Measurements from ENCODE around the gene VEGFD.

VEGFD gene

GRCh38 chrX:15356444-15356843 is 27.8 kb downstream of the VEGFD start:
- Histone ChIP-seq H3K27me3 (ENCODE audit: control insufficient read depth, insufficient read depth, low read length) (no peaks in the 10 kb centered on the region), H3K9me3 (ENCODE audit: control insufficient read depth, low read depth, low read length) (no peaks in the 10 kb centered on the region), H3K27ac (ENCODE audit: low read length) (no peak overlapping the region), H3K4me1 (ENCODE audit: control insufficient read depth, low read depth, low read length) (no peaks in the 10 kb centered on the region), H3K9ac (ENCODE audit: low read length) (no peak overlapping the region), H3K4me3 (ENCODE audit: low read length) (no peak overlapping the region), H3K36me3 (ENCODE audit: control insufficient read depth, low read depth, low read length) (no peaks in the 10 kb centered on the region)

DNA sequence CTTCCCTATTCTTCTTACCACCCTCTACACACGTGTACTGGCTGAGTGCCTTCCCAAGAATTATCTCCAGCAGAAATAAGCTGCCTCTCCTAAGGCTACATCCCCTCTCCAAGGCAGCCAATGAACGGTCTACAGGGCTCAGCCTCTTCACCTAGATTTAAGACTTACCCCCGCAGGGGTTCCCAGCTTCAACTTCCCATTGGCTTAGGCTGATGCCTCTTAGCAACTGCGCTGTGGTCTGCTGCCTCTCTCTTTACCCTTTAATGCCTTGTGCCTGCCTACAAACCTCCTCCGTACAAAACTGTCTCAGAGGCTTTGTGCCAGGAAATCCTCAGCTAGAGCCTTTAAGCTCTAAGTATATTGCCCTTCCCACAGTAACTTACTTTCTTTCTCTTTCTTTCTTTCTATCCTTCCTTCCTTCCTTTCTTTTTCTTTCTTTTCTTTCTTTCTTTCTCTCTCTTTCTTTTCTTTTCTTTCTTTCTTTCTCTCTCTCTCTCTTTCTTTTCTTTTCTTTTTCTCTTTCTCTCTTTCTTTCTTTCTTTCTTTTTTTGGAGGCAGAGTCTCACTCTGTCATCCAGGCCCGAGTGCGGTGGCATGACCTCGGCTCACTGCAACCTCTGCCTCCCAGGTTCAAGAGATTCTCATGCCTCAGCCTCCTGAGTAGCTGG is 33.8 kb downstream of the VEGFD start:
- no peaks in the 10 kb centered on the region for H3K36me3 ChIP-seq (ENCODE audit: control insufficient read depth, low read depth, low read length)
- no peak overlapping the region for H3K27ac ChIP-seq (ENCODE audit: low read length)
- H3K9ac ChIP-seq (ENCODE audit: low read length), result no peak overlapping the region
- no peaks in the 10 kb centered on the region for H3K9me3 ChIP-seq (ENCODE audit: control insufficient read depth, low read depth, low read length)
- no peaks in the 10 kb centered on the region for H3K4me1 ChIP-seq (ENCODE audit: control insufficient read depth, low read depth, low read length)
- no peak overlapping the region for H3K4me3 ChIP-seq (ENCODE audit: low read length)
- no peaks in the 10 kb centered on the region for H3K27me3 ChIP-seq (ENCODE audit: control insufficient read depth, insufficient read depth, low read length)

GRCh38 chrX:15349046-15349445 is 35.2 kb downstream of the VEGFD start:
- Histone ChIP-seq H3K27me3 (ENCODE audit: control insufficient read depth, insufficient read depth, low read length) (peaks cover 9% of the 10 kb centered on the region), H3K27ac (ENCODE audit: low read length) (no peak overlapping the region), H3K4me3 (ENCODE audit: low read length) (no peak overlapping the region), H3K36me3 (ENCODE audit: control insufficient read depth, low read depth, low read length) (no peaks in the 10 kb centered on the region), H3K4me1 (ENCODE audit: control insufficient read depth, low read depth, low read length) (peaks cover 4% of the 10 kb centered on the region), H3K9me3 (ENCODE audit: control insufficient read depth, low read depth, low read length) (no peaks in the 10 kb centered on the region), H3K9ac (ENCODE audit: low read length) (no peak overlapping the region)

GRCh38 chrX:15345976-15346375 is 38.2 kb downstream of the VEGFD start:
- Histone ChIP-seq H3K36me3 (ENCODE audit: control insufficient read depth, low read depth, low read length) (no peaks in the 10 kb centered on the region), H3K4me3 (ENCODE audit: low read length) (no peak overlapping the region), H3K4me1 (ENCODE audit: control insufficient read depth, low read depth, low read length) (peaks cover 6% of the 10 kb centered on the region), H3K27me3 (ENCODE audit: control insufficient read depth, insufficient read depth, low read length) (peaks cover 17% of the 10 kb centered on the region), H3K27ac (ENCODE audit: low read length) (no peak overlapping the region), H3K9ac (ENCODE audit: low read length) (no peak overlapping the region), H3K9me3 (ENCODE audit: control insufficient read depth, low read depth, low read length) (no peaks in the 10 kb centered on the region)

DNA sequence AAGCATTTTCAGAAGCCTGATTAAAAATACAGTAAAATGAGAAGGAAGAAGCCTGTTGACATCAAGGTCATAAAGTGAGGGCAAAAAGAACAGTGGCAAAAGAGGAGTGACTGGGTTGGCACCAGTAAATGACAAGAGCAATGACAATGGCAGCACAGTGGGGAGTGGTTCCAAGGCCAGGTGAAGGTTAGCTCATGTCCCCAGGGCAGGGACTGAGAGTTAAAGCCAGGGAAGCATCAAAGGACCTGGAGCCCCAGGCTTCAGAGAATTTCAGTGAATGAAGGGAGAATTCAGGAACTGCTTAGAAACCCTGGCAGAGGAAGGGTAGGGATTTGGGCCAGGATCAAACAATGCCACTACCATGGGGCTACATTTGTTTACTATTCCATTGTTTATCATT is 40.1 kb downstream of the VEGFD start:
- H3K27me3 ChIP-seq (ENCODE audit: control insufficient read depth, insufficient read depth, low read length), result peaks cover 17% of the 10 kb centered on the region
- H3K27ac ChIP-seq (ENCODE audit: low read length), result no peak overlapping the region
- H3K4me1 ChIP-seq (ENCODE audit: control insufficient read depth, low read depth, low read length), result peaks cover 6% of the 10 kb centered on the region
- H3K36me3 ChIP-seq (ENCODE audit: control insufficient read depth, low read depth, low read length), result no peaks in the 10 kb centered on the region
- no peak overlapping the region for H3K4me3 ChIP-seq (ENCODE audit: low read length)
- H3K9me3 ChIP-seq (ENCODE audit: control insufficient read depth, low read depth, low read length), result no peaks in the 10 kb centered on the region
- no peak overlapping the region for H3K9ac ChIP-seq (ENCODE audit: low read length)

DNA sequence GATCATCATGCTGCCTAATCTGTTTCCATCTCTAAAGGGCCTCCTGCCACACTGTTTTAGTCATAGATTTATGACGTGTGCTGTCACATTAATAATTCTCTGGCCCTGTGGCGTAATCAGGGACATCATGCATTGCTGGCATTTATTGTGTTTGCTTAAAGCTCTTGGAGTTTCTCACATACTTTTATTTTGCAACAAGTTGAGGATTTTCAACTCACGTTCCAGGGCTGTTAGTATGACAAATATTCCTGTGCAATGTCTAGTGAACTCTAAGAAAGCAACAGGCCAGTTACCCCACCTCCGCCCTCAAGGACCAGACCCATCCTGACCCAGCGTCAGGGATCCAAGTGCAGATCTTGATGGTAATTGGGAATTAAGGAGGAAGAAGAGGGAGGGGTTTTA is 41.1 kb downstream of the VEGFD start:
- no peaks in the 10 kb centered on the region for H3K36me3 ChIP-seq (ENCODE audit: control insufficient read depth, low read depth, low read length)
- peaks cover 6% of the 10 kb centered on the region for H3K4me1 ChIP-seq (ENCODE audit: control insufficient read depth, low read depth, low read length)
- H3K9ac ChIP-seq (ENCODE audit: low read length), result no peak overlapping the region
- H3K27me3 ChIP-seq (ENCODE audit: control insufficient read depth, insufficient read depth, low read length), result peaks cover 17% of the 10 kb centered on the region
- H3K27ac ChIP-seq (ENCODE audit: low read length), result no peak overlapping the region
- no peaks in the 10 kb centered on the region for H3K9me3 ChIP-seq (ENCODE audit: control insufficient read depth, low read depth, low read length)
- no peak overlapping the region for H3K4me3 ChIP-seq (ENCODE audit: low read length)

GRCh38 chrX:15340867-15341266 is 43.3 kb downstream of the VEGFD start:
- no peaks in the 10 kb centered on the region for H3K9me3 ChIP-seq (ENCODE audit: control insufficient read depth, low read depth, low read length)
- no peak overlapping the region for H3K9ac ChIP-seq (ENCODE audit: low read length)
- H3K27me3 ChIP-seq (ENCODE audit: control insufficient read depth, insufficient read depth, low read length), result peaks cover 20% of the 10 kb centered on the region
- H3K36me3 ChIP-seq (ENCODE audit: control insufficient read depth, low read depth, low read length), result no peaks in the 10 kb centered on the region
- no peak overlapping the region for H3K4me3 ChIP-seq (ENCODE audit: low read length)
- H3K4me1 ChIP-seq (ENCODE audit: control insufficient read depth, low read depth, low read length), result peaks cover 6% of the 10 kb centered on the region
- no peak overlapping the region for H3K27ac ChIP-seq (ENCODE audit: low read length)

- Histone ChIP-seq H3K4me3 (ENCODE audit: low read length) (peak overlapping the region; percentile 67), H3K9me3 (ENCODE audit: control insufficient read depth, low read depth, low read length) (no peaks in the 10 kb centered on the region), H3K4me1 (ENCODE audit: control insufficient read depth, low read depth, low read length) (no peaks in the 10 kb centered on the region), H3K9ac (ENCODE audit: low read length) (peak overlapping the region; percentile 14), H3K27ac (ENCODE audit: low read length) (no peak overlapping the region), H3K27me3 (ENCODE audit: control insufficient read depth, insufficient read depth, low read length) (peaks cover 3% of the 10 kb centered on the region), H3K36me3 (ENCODE audit: control insufficient read depth, low read depth, low read length) (peaks cover 3% of the 10 kb centered on the region)
These were observed 48.2 kb downstream of the VEGFD start for GRCh38 chrX:15336023-15336413.

- peak within 1 kb of the TSS; percentile 60 for H3K9ac ChIP-seq (ENCODE audit: low read length)
- H3K4me3 ChIP-seq (ENCODE audit: low read length), result peak within 1 kb of the TSS; percentile 67
- no peaks in the 10 kb centered on the region for H3K9me3 ChIP-seq (ENCODE audit: control insufficient read depth, low read depth, low read length)
- H3K4me1 ChIP-seq (ENCODE audit: control insufficient read depth, low read depth, low read length), result no peaks in the 10 kb centered on the region
- no peak within 1 kb of the TSS for H3K27ac ChIP-seq (ENCODE audit: low read length)
- H3K27me3 ChIP-seq (ENCODE audit: control insufficient read depth, insufficient read depth, low read length), result peaks cover 3% of the 10 kb centered on the region
- peaks cover 3% of the 10 kb centered on the region for H3K36me3 ChIP-seq (ENCODE audit: control insufficient read depth, low read depth, low read length)
These were observed 48.8 kb downstream of the VEGFD start, which contains the start of gene PIGA for GRCh38 chrX:15335135-15336022. TSS of gene PIGA (minus strand) at chrX:15335523. CDS start at chrX:15331930, 3,593 bp downstream.

- Histone ChIP-seq H3K36me3 (ENCODE audit: control insufficient read depth, low read depth, low read length) (peaks cover 3% of the 10 kb centered on the region), H3K27me3 (ENCODE audit: control insufficient read depth, insufficient read depth, low read length) (peaks cover 3% of the 10 kb centered on the region), H3K27ac (ENCODE audit: low read length) (no peak overlapping the region), H3K4me1 (ENCODE audit: control insufficient read depth, low read depth, low read length) (no peaks in the 10 kb centered on the region), H3K9ac (ENCODE audit: low read length) (peak overlapping the region; percentile 60), H3K4me3 (ENCODE audit: low read length) (peak overlapping the region; percentile 67), H3K9me3 (ENCODE audit: control insufficient read depth, low read depth, low read length) (no peaks in the 10 kb centered on the region)
These were observed 49.7 kb downstream of the VEGFD start for GRCh38 chrX:15334561-15334960.

- no peak overlapping the region for H3K9ac ChIP-seq (ENCODE audit: low read length)
- H3K36me3 ChIP-seq (ENCODE audit: control insufficient read depth, low read depth, low read length), result peaks cover 7% of the 10 kb centered on the region
- no peaks in the 10 kb centered on the region for H3K4me1 ChIP-seq (ENCODE audit: control insufficient read depth, low read depth, low read length)
- H3K9me3 ChIP-seq (ENCODE audit: control insufficient read depth, low read depth, low read length), result no peaks in the 10 kb centered on the region
- no peak overlapping the region for H3K4me3 ChIP-seq (ENCODE audit: low read length)
- H3K27me3 ChIP-seq (ENCODE audit: control insufficient read depth, insufficient read depth, low read length), result no peaks in the 10 kb centered on the region
- no peak overlapping the region for H3K27ac ChIP-seq (ENCODE audit: low read length)
These were observed 55.4 kb downstream of the VEGFD start for GRCh38 chrX:15328821-15329220.
